ENCODE results near the gene ARL4A.

GRCh38 chr7:12655161-12655560, 32.3 kb upstream of the ARL4A start:
- TF ChIP-seq POLR2A (IDR thresholded peaks at IDR 0.05) (no peak), CTCF (IDR thresholded peaks at IDR 0.05) (no peak)
